Measurements from ENCODE around the gene DMGDH.

DNA sequence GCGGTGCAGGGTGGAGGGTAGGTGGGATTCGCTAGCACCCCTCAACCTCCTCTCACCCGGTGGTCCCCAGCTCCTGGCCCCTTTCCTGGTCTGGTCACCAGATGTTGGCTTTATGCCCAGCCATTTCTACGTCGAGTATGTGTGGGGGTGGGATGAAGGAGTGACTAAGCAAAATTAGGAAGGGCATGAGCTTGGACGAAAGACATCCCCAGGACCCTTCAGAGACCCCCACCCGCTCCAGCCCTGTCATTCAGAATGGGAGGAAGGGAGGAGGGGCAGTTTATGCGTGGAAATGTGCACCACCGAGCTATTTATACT is 835 bp upstream of the DMGDH start:
- TF ChIP-seq POLR2A (IDR thresholded peaks at IDR 0.05; ENCODE audit: low read depth, low read length) (no peak), TAF1 (IDR thresholded peaks at IDR 0.05; ENCODE audit: borderline replicate concordance, low read depth, low read length) (no peak)

All from GM12892 (cell line).